ENCODE measurements around the gene LHX4. TPM values are rescaled to one million over a fixed set of nuclear protein-coding genes. Genes with fewer than 3 reads are reported as not detected.

The LHX4 gene
- total RNA-seq, 4 donors from 2014 or later = not detected

DNA sequence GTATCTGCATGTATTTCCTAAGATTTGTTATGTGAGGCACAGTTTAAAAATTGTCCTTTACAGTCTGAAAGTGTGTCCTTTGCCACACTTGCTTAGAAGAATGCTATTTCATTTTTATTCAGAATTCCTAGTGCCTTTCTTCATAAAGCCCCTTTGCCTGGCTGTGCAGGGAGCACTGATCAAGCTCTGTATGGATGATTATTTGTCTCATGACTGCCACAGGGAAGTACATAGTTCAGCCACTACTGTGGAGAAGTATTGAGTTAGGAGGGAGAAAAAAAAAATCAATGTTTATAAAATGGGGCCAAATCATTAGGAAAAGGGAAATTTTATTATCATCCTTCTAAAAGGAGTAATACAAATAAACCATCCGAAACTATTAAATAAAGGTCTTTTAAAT, 51.4 kb downstream of the LHX4 start:
- H3K27ac ChIP-seq = no peak overlapping the region
- H3K27me3 ChIP-seq = no peaks in the 10 kb centered on the region
- H3K9me3 ChIP-seq = no peaks in the 10 kb centered on the region
- no peaks in the 10 kb centered on the region for H3K36me3 ChIP-seq
- peaks cover 9 to 14% of the 10 kb centered on the region in 2 donors for H3K4me1 ChIP-seq
- DNase-seq = no peak
- intact Hi-C loops (cut with DNase I; ENCODE audit: low total_unique reads) (no loop called here), in situ Hi-C loops (cut with MboI; ENCODE audit: low sequenced_read_pairs in 4 of 4) (no loop called here)
- ATAC-seq = no peak
- no peak for TF ChIP-seq POLR2A (IDR thresholded peaks at IDR 0.05)
- TF ChIP-seq, protein P1, sequence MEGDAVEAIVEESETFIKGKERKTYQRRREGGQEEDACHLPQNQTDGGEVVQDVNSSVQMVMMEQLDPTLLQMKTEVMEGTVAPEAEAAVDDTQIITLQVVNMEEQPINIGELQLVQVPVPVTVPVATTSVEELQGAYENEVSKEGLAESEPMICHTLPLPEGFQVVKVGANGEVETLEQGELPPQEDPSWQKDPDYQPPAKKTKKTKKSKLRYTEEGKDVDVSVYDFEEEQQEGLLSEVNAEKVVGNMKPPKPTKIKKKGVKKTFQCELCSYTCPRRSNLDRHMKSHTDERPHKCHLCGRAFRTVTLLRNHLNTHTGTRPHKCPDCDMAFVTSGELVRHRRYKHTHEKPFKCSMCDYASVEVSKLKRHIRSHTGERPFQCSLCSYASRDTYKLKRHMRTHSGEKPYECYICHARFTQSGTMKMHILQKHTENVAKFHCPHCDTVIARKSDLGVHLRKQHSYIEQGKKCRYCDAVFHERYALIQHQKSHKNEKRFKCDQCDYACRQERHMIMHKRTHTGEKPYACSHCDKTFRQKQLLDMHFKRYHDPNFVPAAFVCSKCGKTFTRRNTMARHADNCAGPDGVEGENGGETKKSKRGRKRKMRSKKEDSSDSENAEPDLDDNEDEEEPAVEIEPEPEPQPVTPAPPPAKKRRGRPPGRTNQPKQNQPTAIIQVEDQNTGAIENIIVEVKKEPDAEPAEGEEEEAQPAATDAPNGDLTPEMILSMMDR (IDR thresholded peaks at IDR 0.05 in 4 of 5, conservative IDR thresholded peaks at IDR 0.05 in 1 of 5) = no peak
- no peak overlapping the region for H3K4me3 ChIP-seq

- Histone ChIP-seq H3K36me3 (no peaks in the 10 kb centered on the region), H3K4me1 (peaks cover 0 to 4% of the 10 kb centered on the region in 2 donors), H3K4me3 (no peak overlapping the region), H3K27me3 (no peaks in the 10 kb centered on the region), H3K27ac (no peak overlapping the region), H3K9me3 (no peaks in the 10 kb centered on the region)
- TF ChIP-seq, protein P1 (IDR thresholded peaks at IDR 0.05 in 4 of 5, conservative IDR thresholded peaks at IDR 0.05 in 1 of 5) = no peak
- no peak for TF ChIP-seq POLR2A (IDR thresholded peaks at IDR 0.05)
- DNase-seq (no peak), ATAC-seq (no peak)
- in situ Hi-C loops (cut with MboI; ENCODE audit: low sequenced_read_pairs in 4 of 4) = no loop called here
- intact Hi-C loops (cut with DNase I; ENCODE audit: low total_unique reads) = no loop called here
Measured at GRCh38 chr1:180282401-180283044, 52.5 kb downstream of the LHX4 start.

DNA sequence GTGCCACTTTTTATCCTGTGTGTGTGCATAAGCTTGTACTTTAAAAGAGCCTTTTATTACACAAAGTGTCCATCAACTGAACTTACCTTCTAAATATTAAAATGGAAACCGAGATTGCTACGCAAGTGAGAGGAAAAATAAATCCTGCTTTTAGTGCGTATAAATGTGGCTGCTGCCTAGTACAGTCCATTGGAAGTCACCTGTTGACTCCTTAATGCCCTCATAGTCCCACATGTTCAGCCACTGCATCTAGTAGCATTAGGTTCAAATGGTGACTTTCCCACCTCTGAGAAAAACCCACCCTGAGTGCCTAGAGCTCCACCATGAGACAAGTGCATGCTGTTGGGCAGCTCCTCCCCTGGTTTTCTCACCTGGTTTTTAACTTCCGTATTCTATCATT, 53.0 kb downstream of the LHX4 start:
- no peaks in the 10 kb centered on the region for H3K27me3 ChIP-seq
- no peaks in the 10 kb centered on the region for H3K4me1 ChIP-seq
- H3K9me3 ChIP-seq = no peaks in the 10 kb centered on the region
- H3K36me3 ChIP-seq = no peaks in the 10 kb centered on the region
- ATAC-seq (no peak), DNase-seq (no peak)
- intact Hi-C loops (cut with DNase I; ENCODE audit: low total_unique reads) (no loop called here), in situ Hi-C loops (cut with MboI; ENCODE audit: low sequenced_read_pairs in 4 of 4) (no loop called here)
- TF ChIP-seq, protein P1 (IDR thresholded peaks at IDR 0.05 in 4 of 5, conservative IDR thresholded peaks at IDR 0.05 in 1 of 5) = no peak
- no peak for TF ChIP-seq POLR2A (IDR thresholded peaks at IDR 0.05)
- H3K27ac ChIP-seq = no peak overlapping the region
- H3K4me3 ChIP-seq = no peak overlapping the region

- TF ChIP-seq, protein P1 (IDR thresholded peaks at IDR 0.05 in 4 of 5, conservative IDR thresholded peaks at IDR 0.05 in 1 of 5) = no peak
- Histone ChIP-seq H3K9me3 (no peaks in the 10 kb centered on the region), H3K4me3 (no peak overlapping the region), H3K4me1 (no peaks in the 10 kb centered on the region), H3K36me3 (no peaks in the 10 kb centered on the region), H3K27me3 (no peaks in the 10 kb centered on the region), H3K27ac (no peak overlapping the region)
- in situ Hi-C loops (cut with MboI; ENCODE audit: low sequenced_read_pairs in 4 of 4) (no loop called here), intact Hi-C loops (cut with DNase I; ENCODE audit: low total_unique reads) (no loop called here)
- ATAC-seq (no peak), DNase-seq (no peak)
Measured at GRCh38 chr1:180286417-180286816, 56.4 kb downstream of the LHX4 start.
